ENCODE measurements around the gene DDX19B.
"Not testable (repeated sequence)": the region's sequence is repeated elsewhere in the genome, so short reads cannot be mapped to it uniquely, and the experiment has no call there.

Gene DDX19B

DNA sequence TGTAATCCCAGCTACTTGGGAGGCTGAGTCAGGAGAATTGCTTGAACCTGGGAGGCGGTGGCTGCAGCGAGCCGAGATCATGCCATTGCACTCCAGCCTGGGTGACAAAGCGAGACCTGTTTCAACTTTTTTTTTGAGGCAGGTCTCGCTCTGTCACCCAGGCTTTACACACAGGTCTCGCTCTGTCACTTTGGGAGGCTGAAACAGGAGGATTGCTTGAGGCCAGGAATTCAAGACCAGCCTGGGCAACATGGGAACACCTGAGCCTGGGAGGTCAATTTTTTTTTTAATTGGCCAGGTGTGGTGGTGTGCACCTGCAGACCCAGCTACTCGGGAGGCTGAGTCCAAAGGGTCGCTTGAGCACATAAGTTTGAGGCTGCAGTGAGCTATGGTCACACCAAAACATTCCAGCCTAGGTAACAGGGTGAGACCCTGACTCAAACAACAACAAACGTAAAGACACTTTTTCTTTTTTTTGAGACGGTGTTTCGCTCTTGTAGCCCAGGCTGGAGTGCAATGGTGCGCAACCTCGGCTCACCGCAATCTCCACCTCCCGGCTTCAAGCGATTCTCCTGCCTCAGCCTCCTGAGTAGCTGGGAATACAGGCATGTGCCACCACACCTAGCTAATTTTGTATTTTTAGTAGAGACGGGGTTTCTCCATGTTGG, 11.5 kb upstream of the DDX19B start:
- DNase-seq (ENCODE audit: low read depth in 2 of 2), result not testable (repeated sequence)

DNA sequence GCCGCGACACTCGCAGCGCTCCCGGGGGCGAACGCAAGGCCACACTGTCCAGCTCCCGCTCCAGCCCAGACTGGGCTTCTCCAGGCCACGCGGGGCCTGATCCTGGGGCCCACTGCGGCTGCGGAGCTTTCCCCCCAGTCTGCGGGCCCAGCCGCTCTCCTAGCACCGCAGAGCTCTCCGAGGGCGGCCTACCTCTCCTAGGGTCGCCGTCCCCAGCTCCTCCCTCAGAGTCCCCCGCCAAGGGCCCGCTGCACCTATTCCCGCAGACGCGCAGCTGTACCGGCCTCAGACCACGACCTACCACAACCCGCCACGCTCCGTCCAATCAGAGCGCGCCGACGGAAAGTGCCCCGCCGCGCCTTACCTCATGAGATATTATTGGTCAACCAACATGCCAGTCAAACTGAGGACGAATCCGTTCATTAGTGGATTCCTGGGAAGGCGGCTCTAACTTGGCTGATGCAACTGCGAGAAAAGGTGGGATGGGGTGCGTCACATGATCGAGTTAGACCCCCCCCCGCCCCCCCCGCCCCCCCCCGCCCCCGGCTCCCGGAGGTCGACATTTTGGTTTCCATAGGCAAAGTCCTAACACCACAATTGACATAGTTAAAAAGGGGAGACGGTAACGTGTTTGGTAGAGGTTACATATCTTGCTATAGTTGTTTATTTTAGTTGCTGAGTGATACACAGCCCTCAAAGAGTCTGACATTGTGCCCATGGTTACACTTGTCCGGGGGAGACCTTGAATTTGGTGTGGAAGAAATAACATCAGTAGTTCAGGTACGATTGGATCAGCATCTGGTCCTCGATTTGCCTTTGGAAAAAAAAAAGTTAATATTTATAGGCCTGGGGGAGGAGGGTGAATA, 9.5 kb upstream of the DDX19B start, which contains the start of gene AARS1:
Gene AARS1 (minus strand): TSS at position 278 of the 866 bp plus-strand sequence. CDS start 6,743 bp downstream, outside the sequence.
- peak; percentile 91 to 92 for DNase-seq (ENCODE audit: low read depth in 2 of 2)

DNA sequence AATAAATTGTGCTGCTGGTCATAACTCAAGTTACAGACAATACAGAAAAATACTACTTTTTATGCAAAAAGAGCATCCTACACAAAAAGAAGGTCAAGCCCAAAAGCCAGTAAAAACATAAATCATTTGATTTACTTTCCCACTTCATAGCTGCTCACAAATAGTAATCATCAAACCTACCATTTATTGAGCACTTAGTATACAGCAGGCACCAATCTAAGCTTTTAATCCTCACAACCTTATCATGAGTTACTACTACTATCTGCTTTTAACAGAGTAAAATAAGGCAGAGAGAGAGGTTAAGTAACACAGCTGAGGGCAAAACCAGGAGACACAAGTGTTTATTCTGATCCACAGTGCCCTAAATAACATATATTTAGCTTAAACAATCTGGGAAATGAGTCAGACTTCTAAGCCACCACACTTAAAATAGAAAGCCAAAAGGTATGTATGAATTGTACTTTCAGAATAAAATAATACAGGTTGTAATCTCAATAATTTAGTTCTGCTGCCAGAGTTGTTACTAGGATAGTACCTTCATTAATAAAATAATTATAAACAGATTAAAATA, 8.0 kb upstream of the DDX19B start:
- no peak for DNase-seq (ENCODE audit: low read depth in 2 of 2)

DNA sequence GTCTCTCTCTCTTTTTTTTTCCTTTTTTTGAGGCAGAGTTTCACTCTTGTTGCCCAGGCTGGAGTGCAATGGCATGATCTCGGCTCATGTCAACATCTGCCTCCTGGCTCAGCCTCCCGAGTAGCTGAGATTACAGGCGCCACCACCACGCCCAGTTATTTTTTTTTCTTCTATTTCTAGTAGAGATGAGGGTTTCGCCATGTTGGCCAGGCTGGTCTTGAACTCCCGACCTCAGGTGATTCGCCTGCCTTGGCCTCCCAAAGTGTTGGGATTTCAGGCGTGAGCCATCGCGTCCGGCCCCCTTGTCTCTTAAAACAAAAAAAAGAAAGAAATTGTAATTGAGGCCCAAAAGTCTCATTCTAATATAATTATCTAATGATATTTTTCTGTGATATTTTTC, 6.8 kb upstream of the DDX19B start:
- DNase-seq (ENCODE audit: low read depth in 2 of 2), result not testable (repeated sequence)

DNA sequence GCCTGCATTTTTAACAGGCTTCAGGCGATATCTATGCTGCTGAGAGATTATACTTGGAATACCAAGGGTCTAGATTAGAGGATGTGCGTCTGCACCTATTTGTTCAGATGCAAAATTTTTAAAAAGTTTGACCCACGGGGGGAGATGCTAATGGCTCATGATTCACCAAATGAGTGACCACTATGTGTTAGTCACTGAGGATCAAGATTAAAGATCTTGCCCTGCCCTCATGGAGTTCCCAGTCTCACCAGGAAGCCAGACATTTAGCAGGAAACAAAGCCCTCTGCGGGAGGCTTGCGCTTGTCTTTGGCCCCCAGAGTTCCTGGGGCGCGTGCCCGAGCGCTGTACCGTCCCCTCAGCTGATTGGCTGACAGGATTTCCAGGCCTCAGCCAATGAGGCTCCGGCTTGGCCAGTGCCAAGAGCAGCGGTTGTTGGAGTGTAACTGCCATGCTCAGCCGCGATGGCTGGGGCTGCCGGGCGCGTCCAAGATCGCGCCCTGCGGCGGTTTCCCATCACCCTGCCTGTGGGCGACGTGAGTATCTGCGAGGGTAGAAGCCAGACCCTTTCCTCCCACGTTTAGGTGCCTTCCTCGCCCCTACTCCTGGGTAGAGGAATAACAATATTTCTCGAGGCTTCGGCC, 4.5 kb upstream of the DDX19B start:
- no peak for DNase-seq (ENCODE audit: low read depth in 2 of 2)

DNA sequence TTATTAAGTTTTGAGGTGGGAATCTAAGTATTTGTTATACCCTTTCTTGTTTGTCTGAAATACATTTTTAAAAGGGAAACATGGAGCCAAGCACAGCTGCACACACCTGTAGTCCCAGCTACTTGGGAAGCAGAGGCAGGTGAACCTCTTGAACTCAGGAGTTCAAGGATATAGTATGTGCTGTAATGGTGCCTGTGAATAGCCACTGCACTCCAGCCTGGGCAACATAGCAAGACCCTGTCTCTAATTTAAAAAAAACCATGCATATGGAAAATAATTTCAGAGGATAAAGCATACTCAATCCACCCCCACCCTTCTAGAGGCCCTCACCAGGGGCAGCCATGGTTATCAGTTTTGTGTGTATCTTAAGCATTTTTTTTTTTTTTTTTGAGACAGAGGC, 3.4 kb upstream of the DDX19B start:
- DNase-seq (ENCODE audit: low read depth in 2 of 2), result no peak

DNA sequence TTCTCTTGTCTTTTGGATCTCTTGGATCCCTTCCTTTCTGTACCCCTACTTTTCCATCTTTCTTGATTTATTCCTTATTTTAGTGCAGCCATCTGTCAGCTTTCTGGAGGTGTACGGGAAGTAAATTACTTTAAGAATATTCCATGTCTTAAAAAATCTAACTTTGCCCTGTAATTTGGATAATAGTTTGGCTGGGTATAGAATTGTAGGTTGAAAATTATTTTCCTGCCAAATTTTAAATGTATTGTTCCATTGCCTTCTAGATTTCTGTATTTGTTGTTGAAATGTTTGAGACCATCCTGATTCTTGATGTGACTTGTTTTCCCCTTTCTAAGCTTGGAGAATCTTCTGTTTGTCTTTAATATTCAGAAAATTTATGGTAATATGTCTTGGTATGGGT, 2.1 kb downstream of the DDX19B start:
- DNase-seq (ENCODE audit: low read depth in 2 of 2), result no peak

DNA sequence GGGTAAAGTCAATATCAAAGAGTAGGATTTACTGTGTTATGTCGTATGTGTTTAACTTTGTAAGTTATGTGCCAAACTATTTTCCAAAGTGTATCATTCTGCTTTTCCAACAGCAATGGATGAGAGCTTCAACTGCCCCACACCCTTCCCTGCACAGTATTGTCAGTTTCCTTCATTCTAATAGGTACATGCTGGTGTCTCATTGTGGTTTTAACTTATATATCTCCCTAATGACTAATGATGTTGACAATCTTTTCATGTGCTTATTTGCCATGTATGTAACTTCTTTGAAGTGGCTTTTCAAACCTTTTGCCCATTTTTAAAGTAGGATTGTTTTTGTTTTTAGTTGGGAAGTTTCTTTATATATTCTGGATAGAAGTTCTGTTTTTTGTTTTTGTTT, 3.8 kb downstream of the DDX19B start:
- DNase-seq (ENCODE audit: low read depth in 2 of 2), result no peak

DNA sequence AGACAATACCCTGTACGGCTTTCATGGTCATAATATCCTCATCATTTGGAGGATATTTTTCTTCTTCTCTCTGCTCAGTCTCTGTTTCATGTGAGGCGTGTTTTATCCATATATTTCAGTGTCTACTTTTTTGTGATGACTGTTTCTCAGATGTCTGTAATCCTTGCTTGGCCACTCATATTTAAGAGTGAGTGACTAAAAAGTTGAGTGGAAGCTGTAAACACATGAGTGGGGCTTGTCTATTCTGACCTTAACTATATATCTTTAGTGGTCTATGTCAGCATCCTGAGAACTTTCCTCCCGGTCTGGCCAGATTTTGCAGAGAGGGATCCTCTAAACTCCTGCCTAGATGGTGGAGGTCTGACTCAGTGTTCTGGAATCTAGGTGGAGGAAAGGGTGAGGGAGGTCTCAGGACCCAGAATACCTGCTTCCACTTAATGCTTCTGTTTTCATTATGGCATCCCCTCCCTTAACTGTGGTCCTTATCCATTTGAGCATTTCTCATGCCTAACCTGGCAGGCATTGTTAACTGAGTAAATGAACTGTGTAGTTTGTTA, 6.0 kb downstream of the DDX19B start:
- no peak for DNase-seq (ENCODE audit: low read depth in 2 of 2)

DNA sequence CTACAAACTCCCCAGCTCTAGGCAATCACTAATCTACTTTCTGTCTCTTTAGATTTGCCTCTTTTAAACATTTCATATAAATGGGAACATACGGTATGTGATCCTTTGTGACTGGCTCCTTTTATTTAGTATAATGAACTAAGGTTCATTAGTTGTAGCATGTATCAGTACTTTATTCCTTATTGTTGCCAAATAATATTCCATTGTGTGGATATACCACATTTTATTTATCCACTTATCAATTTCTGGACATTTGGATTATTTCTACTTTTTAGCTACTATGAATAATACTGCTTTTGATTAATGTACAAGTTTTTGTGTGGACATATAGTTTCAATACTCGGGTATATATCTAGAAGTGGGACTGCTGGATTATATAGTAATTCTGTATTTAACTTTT, 7.9 kb downstream of the DDX19B start:
- no peak for DNase-seq (ENCODE audit: low read depth in 2 of 2)

DNA sequence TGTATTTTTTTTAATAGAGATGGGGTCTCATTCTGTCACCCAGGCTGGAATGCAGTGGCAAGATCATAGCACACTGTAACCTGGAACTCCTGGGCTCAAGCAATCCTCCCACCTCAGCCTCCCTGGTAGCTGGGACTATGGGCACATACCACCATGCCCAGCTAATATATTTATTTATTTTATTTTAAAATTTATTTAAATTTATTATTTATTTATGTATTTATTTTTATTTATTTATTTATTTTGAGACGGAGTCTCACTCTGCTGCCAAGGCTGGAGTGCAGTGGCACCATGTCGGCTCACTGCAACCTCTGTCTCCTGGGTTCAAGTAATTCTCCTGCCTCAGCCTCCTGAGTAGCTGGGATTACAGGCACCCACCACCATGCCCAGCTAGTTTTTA, 8.7 kb downstream of the DDX19B start:
- DNase-seq (ENCODE audit: low read depth in 2 of 2), result not testable (repeated sequence)

DNA sequence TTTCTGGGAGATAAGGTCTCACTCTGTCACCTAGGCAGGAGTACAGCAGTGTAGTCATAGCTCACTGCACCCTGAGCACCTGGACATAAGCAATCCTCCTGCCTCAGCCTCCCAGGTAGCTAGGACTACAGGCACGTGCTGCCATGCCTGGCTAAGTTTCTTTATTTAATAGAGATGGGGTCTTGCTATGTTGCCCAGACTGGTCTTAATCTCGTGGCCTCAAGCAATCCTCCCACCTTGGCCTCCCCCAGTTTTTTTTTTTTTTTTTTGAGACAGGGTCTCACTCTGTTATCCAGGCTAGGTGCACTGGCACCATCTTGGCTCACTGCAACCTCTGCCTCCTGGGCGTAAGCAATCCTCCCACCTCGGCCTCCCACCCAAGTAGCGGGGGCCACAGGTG, 21.1 kb downstream of the DDX19B start:
- no peak for DNase-seq (ENCODE audit: low read depth in 2 of 2)

DNA sequence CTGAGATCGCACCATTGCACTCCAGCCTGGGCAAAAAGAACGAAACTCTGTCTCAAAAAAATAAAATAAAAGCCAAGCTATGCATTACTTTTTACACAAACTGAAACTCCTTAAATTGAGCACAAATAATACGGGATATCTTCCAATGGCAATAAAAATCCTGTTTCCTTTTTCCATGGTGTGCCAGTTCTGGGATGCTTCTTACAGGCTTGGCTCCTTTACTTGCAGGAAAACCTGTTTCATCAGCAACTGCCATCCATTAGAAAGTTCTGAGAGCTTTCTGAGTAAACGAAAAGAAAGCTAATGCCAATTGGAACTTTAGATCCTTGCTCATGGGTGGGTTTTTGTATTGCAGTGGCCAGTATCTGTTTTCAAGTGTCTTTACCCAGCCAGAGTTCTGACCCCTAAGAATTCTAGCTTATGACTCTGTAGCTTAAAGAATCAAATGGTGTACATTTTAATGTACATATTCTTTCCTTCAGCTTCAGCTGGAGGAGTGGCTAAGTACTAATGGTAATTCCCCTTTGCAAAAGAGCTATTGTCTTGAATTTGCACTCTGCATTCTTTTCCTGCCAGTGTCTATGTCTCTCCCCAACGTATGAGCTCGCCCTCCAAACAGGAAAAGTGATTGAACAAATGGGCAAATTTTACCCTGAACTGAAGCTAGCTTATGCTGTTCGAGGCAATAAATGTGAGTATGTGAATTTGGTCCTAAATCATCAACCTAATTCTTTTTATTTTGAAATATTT, 26.2 kb downstream of the DDX19B start:
- DNase-seq (ENCODE audit: low read depth in 2 of 2), result no peak

DNA sequence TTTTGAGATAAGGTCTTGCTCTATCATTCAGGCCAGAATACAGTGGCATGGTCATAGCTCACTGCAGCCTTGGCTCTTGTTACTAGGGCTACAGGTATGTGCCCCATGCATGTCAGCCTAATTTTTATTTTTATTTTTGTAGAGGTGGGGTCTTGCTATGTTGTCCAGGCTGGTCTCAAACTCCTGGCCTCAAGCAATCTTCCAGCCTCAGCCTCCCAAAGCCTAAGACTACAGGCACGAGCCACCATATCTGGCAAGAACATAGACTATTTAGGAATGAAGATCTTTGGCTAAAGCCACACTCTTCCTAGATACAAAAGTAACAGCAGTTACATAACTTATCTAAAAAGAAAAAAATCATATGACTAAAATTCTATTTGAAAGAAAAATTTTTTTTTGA, 32.1 kb downstream of the DDX19B start:
- no peak for DNase-seq (ENCODE audit: low read depth in 2 of 2)

DNA sequence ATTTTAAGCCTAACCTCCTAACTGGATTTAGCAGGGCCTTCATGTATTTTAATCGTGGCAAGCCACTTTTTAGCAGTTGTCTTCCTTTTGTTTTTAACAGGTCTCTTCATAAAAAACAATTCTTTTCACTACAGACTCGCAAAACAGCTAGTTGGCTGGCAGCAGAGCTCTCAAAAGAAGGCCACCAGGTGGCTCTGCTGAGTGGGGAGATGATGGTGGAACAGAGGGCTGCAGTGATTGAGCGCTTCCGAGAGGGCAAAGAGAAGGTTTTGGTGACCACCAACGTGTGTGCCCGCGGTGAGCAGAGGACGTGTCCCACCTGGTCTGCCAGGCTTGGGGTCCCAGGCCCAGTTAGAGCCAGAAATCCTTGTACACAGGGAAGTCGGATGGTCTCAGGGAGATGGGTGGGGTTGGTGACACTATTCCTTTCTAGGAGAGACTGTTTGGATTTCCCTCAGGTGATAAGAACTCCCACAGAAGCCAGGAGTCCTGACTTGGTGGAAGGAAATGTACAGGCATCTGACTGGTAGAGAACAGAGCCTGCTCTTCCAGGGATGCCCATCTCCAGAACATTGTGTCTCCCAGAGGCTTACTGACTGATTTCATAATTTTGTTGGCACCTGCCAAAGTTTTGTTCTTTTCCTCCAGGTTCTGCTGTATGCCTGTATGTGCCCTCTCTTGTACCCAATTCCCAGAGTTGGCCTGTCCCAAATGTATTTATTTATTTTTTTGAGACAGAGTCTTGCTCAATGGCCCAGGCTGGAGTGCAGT, 32.8 kb downstream of the DDX19B start:
- DNase-seq (ENCODE audit: low read depth in 2 of 2), result no peak

DNA sequence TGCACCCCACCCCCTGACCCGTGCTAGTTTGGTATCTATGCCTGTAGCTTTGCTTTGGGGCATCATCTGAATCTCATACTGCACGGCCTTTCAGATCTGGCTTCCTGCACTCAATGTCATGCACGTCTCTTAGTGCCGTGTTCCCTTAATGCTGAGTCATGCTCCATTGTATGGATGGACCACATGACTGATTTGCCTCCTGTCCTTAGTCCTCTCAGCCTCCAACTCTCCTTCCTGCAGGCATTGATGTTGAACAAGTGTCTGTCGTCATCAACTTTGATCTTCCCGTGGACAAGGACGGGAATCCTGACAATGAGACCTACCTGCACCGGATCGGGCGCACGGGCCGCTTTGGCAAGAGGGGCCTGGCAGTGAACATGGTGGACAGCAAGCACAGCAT, 33.7 kb downstream of the DDX19B start:
- not testable (repeated sequence) for DNase-seq (ENCODE audit: low read depth in 2 of 2)

DNA sequence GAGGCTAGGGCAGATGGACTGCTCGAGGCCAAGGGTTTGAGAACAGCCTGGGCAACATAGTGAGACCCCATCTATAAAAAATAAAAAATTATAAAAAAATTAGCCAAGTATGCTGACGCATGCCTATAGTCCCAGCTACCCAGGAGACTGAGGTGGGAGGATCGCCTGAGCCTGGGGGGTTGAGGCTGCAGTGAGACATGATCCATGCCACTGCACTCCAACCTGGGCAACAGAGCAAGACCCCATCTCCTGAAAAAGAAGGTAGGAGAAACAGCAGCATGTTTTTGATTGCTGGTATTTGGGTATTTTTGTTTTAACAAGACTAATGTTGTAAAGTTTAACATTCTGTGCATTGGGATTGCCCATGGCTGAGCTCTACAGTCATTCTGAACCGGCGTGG, 38.8 kb downstream of the DDX19B start:
- no peak for DNase-seq (ENCODE audit: low read depth in 2 of 2)

DNA sequence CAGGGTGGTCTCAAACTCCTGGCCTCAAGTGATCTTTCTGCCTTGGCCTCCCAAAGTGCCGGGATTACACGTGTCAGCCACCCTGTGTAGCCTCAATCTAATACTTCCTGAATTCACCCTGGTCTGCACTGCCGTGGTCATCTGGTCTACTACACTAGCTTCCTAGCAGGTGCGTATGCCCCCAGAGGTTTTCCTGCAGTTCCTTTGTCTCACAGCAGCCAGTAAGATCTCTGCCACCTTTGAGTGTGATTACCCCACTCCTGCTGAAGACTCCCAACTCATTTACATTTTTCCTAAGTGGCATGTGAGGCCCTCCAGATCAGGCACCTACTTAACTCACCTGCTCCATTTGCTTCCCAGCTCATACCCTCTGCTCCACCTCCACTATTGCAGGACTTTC, 42.6 kb downstream of the DDX19B start:
- DNase-seq (ENCODE audit: low read depth in 2 of 2), result no peak

DNA sequence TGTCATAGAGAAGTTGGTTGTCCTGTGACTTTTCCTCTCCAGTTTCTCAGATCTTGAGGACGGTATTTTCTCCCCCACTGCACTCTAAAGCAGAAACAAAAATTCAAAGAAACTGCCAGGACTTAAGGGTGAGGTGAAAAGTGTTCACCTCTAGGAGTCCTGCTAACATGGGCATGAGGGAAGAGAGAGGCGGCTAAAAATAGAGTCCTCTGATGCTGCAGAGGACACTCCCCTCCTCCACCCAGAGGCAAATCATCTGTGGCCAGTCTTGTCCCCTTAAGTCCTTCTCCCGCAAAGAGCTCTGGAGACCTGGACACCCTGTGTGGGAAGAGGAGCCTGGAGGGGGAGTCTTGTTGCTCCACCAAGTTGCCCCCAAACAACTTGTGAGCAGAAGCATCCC, 43.0 kb downstream of the DDX19B start:
- no peak for DNase-seq (ENCODE audit: low read depth in 2 of 2)

DNA sequence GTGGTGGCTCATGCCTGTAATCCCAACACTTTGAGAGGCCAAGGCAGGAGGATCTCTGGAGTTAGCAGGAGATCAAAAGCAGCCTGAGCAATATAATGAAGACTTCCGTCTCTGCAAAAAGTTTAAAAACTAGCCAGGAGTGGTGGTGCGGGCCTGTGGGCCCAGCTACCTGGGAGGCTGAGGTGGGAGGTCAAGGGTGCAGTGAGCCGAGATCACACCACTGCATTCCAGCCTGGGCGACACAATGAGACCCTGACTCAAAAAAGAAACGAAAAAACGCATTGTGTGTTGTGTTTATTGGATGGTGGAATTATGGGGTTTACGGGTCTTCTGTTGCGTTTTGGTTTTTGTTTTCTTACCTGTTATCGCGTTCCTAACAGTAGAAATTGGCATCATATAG, 46.9 kb downstream of the DDX19B start:
- DNase-seq (ENCODE audit: low read depth in 2 of 2), result no peak

DNA sequence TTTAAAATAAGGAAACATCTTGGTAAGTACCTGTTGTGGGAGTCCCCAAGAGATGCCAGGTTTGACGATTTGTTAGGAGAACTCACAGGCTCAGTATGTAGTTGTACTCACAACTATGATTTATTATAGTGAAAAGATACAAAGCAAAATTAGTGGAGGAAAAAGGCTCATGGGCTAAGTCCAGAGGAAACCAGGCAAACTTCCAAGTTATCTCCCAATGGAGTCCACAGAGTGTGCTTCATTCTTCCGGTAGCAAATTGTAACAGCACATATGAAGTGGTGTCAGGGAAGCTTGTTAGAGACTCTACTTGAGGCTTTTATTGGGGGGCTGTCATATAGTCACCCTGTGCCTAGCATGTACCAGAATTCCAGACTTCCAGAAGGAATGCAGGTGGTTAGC, 50.0 kb downstream of the DDX19B start:
- no peak for DNase-seq (ENCODE audit: low read depth in 2 of 2)
